GM12878 (cell line): ENCODE results near the gene CTRL. TPM values are rescaled to one million over a fixed set of nuclear protein-coding genes. Genes with fewer than 3 reads are reported as not detected.
A peak's percentile ranks its signal among the peaks of the same experiment; 100 is the strongest.

Experiments
- ATAC-seq: fragments of 200-7000 bp; cut with Tn5 transposase; 3 replicates; pipeline ENCODE4 v1.9.1; 2020; ENCODE audit warnings: mild to moderate bottlenecking, moderate library complexity
- BruUV-seq: library from RNA; stranded (reverse); fragments of 400-500 nt; replicated peaks from 2 replicates; lab custom pipeline; 2021; lab: Mats Ljungman, UMichigan
- CTCF ChIA-PET: fragments of 300-600 bp; sonication (Branson Sonifier 250); formaldehyde crosslinking; extraction: SDS; loops from one replicate; lab custom pipeline; 2021; ENCODE audit warnings: inconsistent platforms; lab: Yijun Ruan, JAX
- POLR2A ChIA-PET: fragments of 350-600 bp; formaldehyde crosslinking; extraction: SDS; loops from one replicate; lab custom pipeline; 2021; ENCODE audit warnings: inconsistent platforms; lab: Charles Lee
- RAD21 ChIA-PET: fragments of 300-600 bp; sonication (Branson Sonifier 250); formaldehyde crosslinking; loops from one replicate; lab custom pipeline; 2023; ENCODE audit warnings: antibody characterized with exemption; ENCODE audit not compliant: unreplicated experiment; lab: Charles Lee
- SMC1A ChIA-PET: fragments of 300-600 bp; sonication (Branson Sonifier 250); formaldehyde crosslinking; loops from one replicate; lab custom pipeline; 2023; ENCODE audit not compliant: unreplicated experiment, uncharacterized antibody; lab: Charles Lee
- DNase-seq: peaks from one replicate; pipeline ENCODE4 v3.0.0-alpha.2; 2011; ENCODE audit warnings: low read depth, low spot score
- FAIRE-seq: peaks from 3 replicates; lab custom pipeline; 2011; peaks lifted over from hg19 to GRCh38; lab: Jason Lieb, UNC
- H2AFZ ChIP-seq: 2 replicates; pipeline ENCODE4 v1.6.0; 2011; ENCODE audit warnings: low read depth, low read length, control low read depth; ENCODE audit not compliant: control insufficient read depth
- H3K27ac ChIP-seq: 2 replicates; pipeline ENCODE4 v1.5.1; 2011; ENCODE audit warnings: control low read depth; ENCODE audit not compliant: control insufficient read depth, insufficient read depth
- H3K27me3 ChIP-seq, 2 experiments: replicated peaks in 1 of 2; 2 replicates each; pipeline versions ENCODE4 v1.6.0 to v1.6.1; 2011; ENCODE audit warnings: low read length in 1 of 2; ENCODE audit not compliant: control insufficient read depth in 2 of 2, insufficient read depth in 2 of 2
- H3K36me3 ChIP-seq, 2 experiments: 2 replicates each; pipeline ENCODE4 v1.5.1; 2011; ENCODE audit warnings: low read length in 1 of 2; ENCODE audit not compliant: control insufficient read depth in 2 of 2, insufficient read depth in 2 of 2
- H3K4me1 ChIP-seq: 2 replicates; pipeline ENCODE4 v1.6.1; 2011; ENCODE audit warnings: mild to moderate bottlenecking, low read length, moderate library complexity, mixed read lengths; ENCODE audit not compliant: control insufficient read depth, insufficient read depth
- H3K4me2 ChIP-seq: 2 replicates; pipeline ENCODE4 v1.6.0; 2011; ENCODE audit warnings: control low read depth; ENCODE audit not compliant: control insufficient read depth, insufficient read depth
- H3K4me3 ChIP-seq: fragments of 200-600 bp; sonication (generic); 2 replicates; pipeline ENCODE4 v1.5.1; 2016
- H3K79me2 ChIP-seq: 2 replicates; pipeline ENCODE4 v1.6.0; 2011; ENCODE audit warnings: low read length; ENCODE audit not compliant: control insufficient read depth, insufficient read depth
- H3K9ac ChIP-seq: 2 replicates; pipeline ENCODE4 v1.8.0; 2011; ENCODE audit warnings: low read length, control low read depth, mixed read lengths; ENCODE audit not compliant: control insufficient read depth, insufficient read depth
- H3K9me3 ChIP-seq: replicated peaks from 3 replicates; pipeline ENCODE4 v1.5.1; 2011; ENCODE audit warnings: mild to moderate bottlenecking, low read length; ENCODE audit not compliant: control insufficient read depth, insufficient read depth
- H4K20me1 ChIP-seq: 2 replicates; pipeline ENCODE4 v1.6.0; 2011; ENCODE audit not compliant: control insufficient read depth, insufficient read depth
- E4F1 ChIP-seq: fragments of 450-650 bp; IDR thresholded peaks from 2 replicates; pipeline ENCODE4 v1.6.1; 2018; ENCODE audit warnings: borderline replicate concordance, mild to moderate bottlenecking; ENCODE audit not compliant: partially characterized antibody
- GATAD2B ChIP-seq: fragments of 450-650 bp; conservative IDR thresholded peaks from 2 replicates; pipeline ENCODE4 v1.6.1; 2017; ENCODE audit warnings: low read depth, mild to moderate bottlenecking, moderate library complexity
- HDAC6 ChIP-seq: fragments of 200-600 bp; sonication (generic); IDR thresholded peaks from one replicate; pipeline ENCODE4 v1.8.0; 2017; ENCODE audit warnings: antibody characterized with exemption; ENCODE audit not compliant: unreplicated experiment
- IKZF2 ChIP-seq, 2 experiments: fragments of 450-650 bp; IDR thresholded peaks; 2 replicates each; pipeline ENCODE4 v1.6.1; 2017; ENCODE audit warnings: mild to moderate bottlenecking in 2 of 2, moderate library complexity in 2 of 2
- JUND ChIP-seq: IDR thresholded peaks from 2 replicates; pipeline ENCODE4 v1.6.1; 2012; ENCODE audit warnings: low read depth, mild to moderate bottlenecking, low read length, improper control_type of control experiment, moderate library complexity
- MLLT1 ChIP-seq: fragments of 450-650 bp; IDR thresholded peaks from 2 replicates; pipeline ENCODE4 v1.6.1; 2016; ENCODE audit warnings: mild to moderate bottlenecking
- SREBF2 ChIP-seq: IDR thresholded peaks from 2 replicates; pipeline ENCODE4 v1.6.1; 2012; ENCODE audit warnings: mild to moderate bottlenecking, low read length
- USF1 ChIP-seq: IDR thresholded peaks from 2 replicates; pipeline ENCODE4 v1.6.1; 2011; ENCODE audit warnings: borderline replicate concordance, low read depth, mild to moderate bottlenecking, moderate library complexity, mixed read lengths, low read length; ENCODE audit not compliant: insufficient read depth; ENCODE audit errors: extremely low read length
- WRNIP1 ChIP-seq: IDR thresholded peaks from 2 replicates; pipeline ENCODE4 v1.6.1; 2011; ENCODE audit warnings: low read depth, low read length, improper control_type of control experiment, borderline replicate concordance
- ZNF384 ChIP-seq: IDR thresholded peaks from 2 replicates; pipeline ENCODE4 v1.6.1; 2012; ENCODE audit warnings: low read depth, mild to moderate bottlenecking, low read length, improper control_type of control experiment, borderline replicate concordance
- ZNF687 ChIP-seq: fragments of 450-650 bp; IDR thresholded peaks from 2 replicates; pipeline ENCODE4 v1.6.1; 2017; ENCODE audit warnings: mild to moderate bottlenecking, moderate library complexity
- WGBS: methylation state at CpG from one replicate; pipeline ENCODE4 v1.1.6; 2016; ENCODE audit warnings: low lambda C conversion rate; ENCODE audit not compliant: insufficient replicate concordance, insufficient coverage; ENCODE audit errors: missing lambda C conversion rate; 5-methylcytosine and 5-hydroxymethylcytosine counted together
- in situ Hi-C: fragments of 300-500 bp; cut with MboI; formaldehyde crosslinking; loops from 9 replicates; pipeline ENCODE4 v1.14.3; 2018; ENCODE audit warnings: mixed read lengths
- intact Hi-C: fragments of 100-400 bp; cut with micrococcal nuclease; formaldehyde crosslinking; loops from one replicate; pipeline ENCODE4 v1.14.2; 2022; ENCODE audit not compliant: unreplicated experiment
- polyA plus RNA-seq, 11 experiments: library from polyadenylated mRNA; depleted of rRNA in 4 of 11; unstranded in 6 of 11; stranded (reverse) in 5 of 11; fragments of >200 nt; fragmentation: Nextera tagmentation in 4 of 11; fragmentation: Illumina TruSeq in 1 of 11; extraction: Ambion mirVana in 4 of 11; extraction: Trizol in 1 of 11; gene quantifications; 1 replicate in 1 of 11; 2 replicates in 10 of 11; pipeline versions ENCODE4 v1.2.1 to v1.2.3, GENCODE V29; 2011 to 2016; ENCODE audit warnings: inconsistent platforms in 2 of 11, missing spikeins in 2 of 11, low read depth in 1 of 11
- total RNA-seq, 4 experiments: library from RNA; depleted of rRNA in 3 of 4; stranded (reverse); fragments of >200 nt in 3 of 4; fragmentation: Illumina TruSeq in 1 of 4; extraction: Trizol in 1 of 4; gene quantifications; 2 replicates each; pipeline versions ENCODE4 v1.2.1 to v1.2.3, GENCODE V29; 2013 to 2021

The CTRL gene
- total and polyA plus RNA-seq, 10 of the 15 experiments (the other 5 are each of a cell fraction or from before 2014, with no cell fraction given) = 1.1 to 4.9 (median 2.6) TPM

- no peak for TF ChIP-seq MLLT1
- TF ChIP-seq GATAD2B = no peak
Measured at GRCh38 chr16:67883872-67884261, 47.8 kb downstream of the CTRL start (continued).

GRCh38 chr16:67883146-67883871, 48.4 kb downstream of the CTRL start:
- no TSS peak for BruUV-seq
- Histone ChIP-seq H2AFZ (no peak overlapping the region), H3K9ac (no peak overlapping the region), H3K4me3 (no peak overlapping the region), H3K27ac (no peak overlapping the region), H3K27me3 (no peaks in the 10 kb centered on the region), H3K9me3 (no peaks in the 10 kb centered on the region), H3K36me3 (peaks cover 12 to 50% of the 10 kb centered on the region in 2 experiments; a peak in 3 of 4 replicates), H3K4me2 (no peak overlapping the region), H4K20me1 (no peaks in the 10 kb centered on the region), H3K79me2 (no peaks in the 10 kb centered on the region), H3K4me1 (no peaks in the 10 kb centered on the region)
- ATAC-seq (peak; percentile 17), DNase-seq (no peak), FAIRE-seq (peak; percentile 64)
- WGBS = 36% methylated on average over 6 of the region's 6 CpGs
- POLR2A ChIA-PET = interaction anchor here (0.5 to 1.0 kb wide), 4 partner anchors 9 to 312 kb away, joined by 3 to 9 read pairs (median 3); partner anchors contain the start of gene CARMIL2
- SMC1A ChIA-PET = interaction anchor here (0.7 to 2.2 kb wide), 9 partner anchors 10 to 362 kb away, joined by 3 to 14 read pairs (median 3); partner anchors contain the start of gene PSKH1
- CTCF ChIA-PET = interaction anchor here (0.7 to 5.6 kb wide), 33 partner anchors 9 to 211 kb away, joined by 3 to 39 read pairs (median 4); partner anchors contain the start of genes EDC4, NUTF2, PSKH1 and PSMB10
- RAD21 ChIA-PET = interaction anchor here (0.6 to 3.2 kb wide), 6 partner anchors 14 to 1427 kb away, joined by 3 to 14 read pairs (median 4); partner anchors contain the start of genes CENPT, NUTF2 and PSMB10
- in situ Hi-C loops (no loop called here), intact Hi-C loops (loop anchor here (2.0 to 5.0 kb wide), 2 partner anchors 157 to 344 kb away; no protein-coding TSS in a partner anchor)
- TF ChIP-seq IKZF2 (IDR thresholded peaks at IDR 0.05) = no peak
- no peak for TF ChIP-seq HDAC6
- no peak for TF ChIP-seq WRNIP1
- TF ChIP-seq E4F1 = no peak
- no peak for TF ChIP-seq USF1
- no peak for TF ChIP-seq SREBF2
- no peak for TF ChIP-seq JUND
- TF ChIP-seq ZNF687 = no peak
- no peak for TF ChIP-seq ZNF384
